CD14-positive monocyte (primary cell): Measurements from ENCODE around the gene WASF2. TPM values are rescaled to one million over a fixed set of nuclear protein-coding genes. Genes with fewer than 3 reads are reported as not detected.

Experiments
- DNase-seq, 3 donors: peaks; one replicate each; pipeline ENCODE4 v3.0.0-alpha.2; 2011 to 2022
- H2AFZ ChIP-seq: 2 replicates; pipeline ENCODE4 v1.6.0; 2012; ENCODE audit warnings: mild to moderate bottlenecking, low read depth, low read length, inconsistent platforms; ENCODE audit not compliant: insufficient read depth, poor library complexity, severe bottlenecking
- H3K27ac ChIP-seq, 2 donors: 1 replicate in 1 of 2; 2 replicates in 1 of 2; pipeline ENCODE4 v1.5.1; 2012 to 2013; ENCODE audit warnings: low read length in 2 of 2, control low read depth in 1 of 2, inconsistent platforms in 1 of 2, low read depth in 1 of 2, mild to moderate bottlenecking in 1 of 2
- H3K27me3 ChIP-seq, 2 donors: one replicate each; pipeline versions ENCODE4 v1.6.0 to v1.6.1; 2011 to 2013; ENCODE audit warnings: low read length in 2 of 2; ENCODE audit not compliant: control insufficient read depth in 2 of 2, insufficient read depth in 2 of 2
- H3K36me3 ChIP-seq, 2 donors: replicated peaks in 1 of 2; 1 replicate in 1 of 2; 2 replicates in 1 of 2; pipeline versions ENCODE4 v1.5.1 to v1.6.1; 2012 to 2013; ENCODE audit warnings: low read length in 2 of 2, control low read depth in 1 of 2, inconsistent platforms in 1 of 2, mild to moderate bottlenecking in 1 of 2; ENCODE audit not compliant: insufficient read depth in 2 of 2, control insufficient read depth in 1 of 2
- H3K4me1 ChIP-seq, 2 donors: 1 replicate in 1 of 2; 2 replicates in 1 of 2; pipeline versions ENCODE4 v1.5.1 to v1.6.1; 2012 to 2013; ENCODE audit warnings: low read length in 2 of 2, control low read depth in 1 of 2, inconsistent platforms in 1 of 2, mild to moderate bottlenecking in 1 of 2, moderate library complexity in 1 of 2; ENCODE audit not compliant: insufficient read depth in 2 of 2, control insufficient read depth in 1 of 2
- H3K4me2 ChIP-seq: replicated peaks from 2 replicates; pipeline ENCODE3; 2012; ENCODE audit warnings: low read length, moderate library complexity, mild to moderate bottlenecking; ENCODE audit not compliant: poor library complexity, severe bottlenecking; ENCODE audit errors: extremely low read depth
- H3K4me3 ChIP-seq, 3 experiments: fragments of 200-600 bp in 1 of 3; sonication (generic) in 1 of 3; replicated peaks in 1 of 3; 1 replicate in 2 of 3; 2 replicates in 1 of 3; pipeline ENCODE4 v1.5.1; 2011 to 2013; ENCODE audit warnings: low read length in 3 of 3, mild to moderate bottlenecking in 3 of 3, control low read depth in 2 of 3, low read depth in 2 of 3, inconsistent platforms in 1 of 3, moderate library complexity in 1 of 3
- H3K79me2 ChIP-seq: 2 replicates; pipeline ENCODE4 v1.6.0; 2012; ENCODE audit warnings: mild to moderate bottlenecking, control low read depth, inconsistent platforms, low read length, moderate library complexity; ENCODE audit not compliant: insufficient read depth
- H3K9ac ChIP-seq: 2 replicates; pipeline ENCODE4 v1.6.0; 2017; ENCODE audit warnings: low read length, mild to moderate bottlenecking; ENCODE audit not compliant: insufficient read depth, poor library complexity, severe bottlenecking
- H3K9me3 ChIP-seq, 2 donors: replicated peaks in 1 of 2; 1 replicate in 1 of 2; 2 replicates in 1 of 2; pipeline versions ENCODE4 v1.5.1 to v1.6.1; 2012 to 2013; ENCODE audit warnings: low read length in 2 of 2, control low read depth in 1 of 2; ENCODE audit not compliant: control insufficient read depth in 1 of 2, insufficient read depth in 1 of 2
- H4K20me1 ChIP-seq: 2 replicates; pipeline ENCODE4 v1.6.0; 2012; ENCODE audit warnings: mild to moderate bottlenecking, low read length, control low read depth, moderate library complexity; ENCODE audit not compliant: insufficient read depth
- H3K27ac Mint-ChIP-seq, 7 donors: one replicate each; pipeline ENCODE4 v1.8.0; 2020; ENCODE audit warnings: mild to moderate bottlenecking in 7 of 7, mixed read lengths in 7 of 7, moderate library complexity in 6 of 7, inconsistent platforms in 2 of 7
- H3K27me3 Mint-ChIP-seq, 3 donors: one replicate each; pipeline ENCODE4 v1.8.0; 2021 to 2022; ENCODE audit warnings: low read depth in 3 of 3, mild to moderate bottlenecking in 3 of 3, mixed read lengths in 3 of 3, moderate library complexity in 3 of 3, inconsistent platforms in 1 of 3
- H3K36me3 Mint-ChIP-seq, 2 donors: one replicate each; pipeline ENCODE4 v1.8.0; 2020; ENCODE audit warnings: mixed read lengths in 2 of 2, inconsistent platforms in 1 of 2, mild to moderate bottlenecking in 1 of 2
- H3K4me1 Mint-ChIP-seq: one replicate; pipeline ENCODE4 v1.8.0; 2020; ENCODE audit warnings: mild to moderate bottlenecking, mixed read lengths
- H3K4me3 Mint-ChIP-seq, 2 donors: one replicate each; pipeline ENCODE4 v1.8.0; 2020; ENCODE audit warnings: mild to moderate bottlenecking in 2 of 2, mixed read lengths in 2 of 2, moderate library complexity in 1 of 2
- H3K9me3 Mint-ChIP-seq, 7 donors: one replicate each; pipeline ENCODE4 v1.8.0; 2020 to 2022; ENCODE audit warnings: mixed read lengths in 7 of 7, mild to moderate bottlenecking in 6 of 7, moderate library complexity in 6 of 7, inconsistent platforms in 2 of 7
- WGBS: methylation state at CpG from one replicate; pipeline ENCODE4 v1.1.5; 2013; ENCODE audit warnings: missing lambda C conversion rate; ENCODE audit not compliant: insufficient coverage; 5-methylcytosine and 5-hydroxymethylcytosine counted together
- intact Hi-C, 2 donors: fragments of 100-400 bp; cut with micrococcal nuclease; formaldehyde crosslinking; loops; one replicate each; pipeline versions ENCODE4 v1.15.0 to v1.15.1; 2023
- polyA plus RNA-seq, 3 donors: library from polyadenylated mRNA; depleted of rRNA in 1 of 3; unstranded in 2 of 3; stranded (reverse) in 1 of 3; fragments of 300-500 nt in 2 of 3; fragments of >200 nt in 1 of 3; fragmentation: Illumina TruSeq in 2 of 3; gene quantifications; 1 replicate in 2 of 3; 2 replicates in 1 of 3; pipeline ENCODE4 v1.2.3, GENCODE V29; 2012 to 2021
- TF ChIP-seq, protein P1 (sequence below): fragments of 200-600 bp; IDR thresholded peaks from one replicate; pipeline ENCODE4 v1.8.0; 2022; ENCODE audit warnings: antibody characterized with exemption, mild to moderate bottlenecking

Gene WASF2
- polyA plus RNA-seq, 3 donors = 53.5 to 91.6 (median 86.4) TPM

DNA sequence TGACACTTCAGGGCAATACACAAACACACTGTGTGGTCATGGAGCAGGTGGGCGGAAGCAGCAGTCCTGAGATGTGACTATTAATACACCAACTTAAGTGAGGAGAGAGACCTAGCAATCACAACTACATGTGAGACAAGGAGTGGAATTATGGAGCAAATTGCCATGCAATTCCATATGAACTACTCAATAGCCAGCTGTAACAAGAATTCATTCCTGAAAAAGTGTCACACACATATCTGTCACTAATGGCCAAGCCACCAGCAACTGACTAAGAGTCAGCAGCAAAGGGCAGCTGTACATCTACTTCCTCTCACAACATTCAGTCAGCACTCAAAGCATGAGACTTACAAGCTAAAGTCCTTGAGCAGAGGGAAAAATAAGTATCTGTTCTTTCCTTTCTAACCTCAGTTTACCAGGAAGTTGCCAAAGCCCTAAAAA is 51.3 kb downstream of the WASF2 start:
- DNase-seq = peak; percentile 49 to 71 (median 68)
- peaks cover 11 to 32% of the 10 kb centered on the region in 2 donors for H3K36me3 Mint-ChIP-seq
- H3K4me2 ChIP-seq = peak overlapping the region; percentile 54
- no peaks in the 10 kb centered on the region for H3K27me3 Mint-ChIP-seq
- peak overlapping the region in 1 of 2 donors; percentile 54 for H3K4me3 Mint-ChIP-seq
- no peaks in the 10 kb centered on the region for H3K9me3 Mint-ChIP-seq
- peaks cover 3 to 19% of the 10 kb centered on the region in 2 donors for H3K36me3 ChIP-seq
- H3K27ac ChIP-seq = peak overlapping the region; percentile 41 to 95
- peak overlapping the region in 1 of 3 experiments; percentile 54 for H3K4me3 ChIP-seq
- peaks cover 89% of the 10 kb centered on the region for H3K79me2 ChIP-seq
- H3K27me3 ChIP-seq = no peaks in the 10 kb centered on the region
- peaks cover 58 to 63% of the 10 kb centered on the region in 2 donors for H3K4me1 ChIP-seq
- H3K4me1 Mint-ChIP-seq = peaks cover 63% of the 10 kb centered on the region
- intact Hi-C loops = loop anchor here in 1 of 2 donors (10.0 kb wide), 1 partner anchor 56 kb away; the partner anchor contains the start of gene WASF2
- no peak overlapping the region for H3K9ac ChIP-seq
- no peaks in the 10 kb centered on the region for H3K9me3 ChIP-seq
- peak overlapping the region; percentile 70 to 99 (median 93) for H3K27ac Mint-ChIP-seq
- TF ChIP-seq, protein P1, sequence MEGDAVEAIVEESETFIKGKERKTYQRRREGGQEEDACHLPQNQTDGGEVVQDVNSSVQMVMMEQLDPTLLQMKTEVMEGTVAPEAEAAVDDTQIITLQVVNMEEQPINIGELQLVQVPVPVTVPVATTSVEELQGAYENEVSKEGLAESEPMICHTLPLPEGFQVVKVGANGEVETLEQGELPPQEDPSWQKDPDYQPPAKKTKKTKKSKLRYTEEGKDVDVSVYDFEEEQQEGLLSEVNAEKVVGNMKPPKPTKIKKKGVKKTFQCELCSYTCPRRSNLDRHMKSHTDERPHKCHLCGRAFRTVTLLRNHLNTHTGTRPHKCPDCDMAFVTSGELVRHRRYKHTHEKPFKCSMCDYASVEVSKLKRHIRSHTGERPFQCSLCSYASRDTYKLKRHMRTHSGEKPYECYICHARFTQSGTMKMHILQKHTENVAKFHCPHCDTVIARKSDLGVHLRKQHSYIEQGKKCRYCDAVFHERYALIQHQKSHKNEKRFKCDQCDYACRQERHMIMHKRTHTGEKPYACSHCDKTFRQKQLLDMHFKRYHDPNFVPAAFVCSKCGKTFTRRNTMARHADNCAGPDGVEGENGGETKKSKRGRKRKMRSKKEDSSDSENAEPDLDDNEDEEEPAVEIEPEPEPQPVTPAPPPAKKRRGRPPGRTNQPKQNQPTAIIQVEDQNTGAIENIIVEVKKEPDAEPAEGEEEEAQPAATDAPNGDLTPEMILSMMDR = no peak
- no CpG with 5 or more reads among the region's 1 CpG for WGBS
- H2AFZ ChIP-seq = no peak overlapping the region
- peaks cover 59% of the 10 kb centered on the region for H4K20me1 ChIP-seq

DNA sequence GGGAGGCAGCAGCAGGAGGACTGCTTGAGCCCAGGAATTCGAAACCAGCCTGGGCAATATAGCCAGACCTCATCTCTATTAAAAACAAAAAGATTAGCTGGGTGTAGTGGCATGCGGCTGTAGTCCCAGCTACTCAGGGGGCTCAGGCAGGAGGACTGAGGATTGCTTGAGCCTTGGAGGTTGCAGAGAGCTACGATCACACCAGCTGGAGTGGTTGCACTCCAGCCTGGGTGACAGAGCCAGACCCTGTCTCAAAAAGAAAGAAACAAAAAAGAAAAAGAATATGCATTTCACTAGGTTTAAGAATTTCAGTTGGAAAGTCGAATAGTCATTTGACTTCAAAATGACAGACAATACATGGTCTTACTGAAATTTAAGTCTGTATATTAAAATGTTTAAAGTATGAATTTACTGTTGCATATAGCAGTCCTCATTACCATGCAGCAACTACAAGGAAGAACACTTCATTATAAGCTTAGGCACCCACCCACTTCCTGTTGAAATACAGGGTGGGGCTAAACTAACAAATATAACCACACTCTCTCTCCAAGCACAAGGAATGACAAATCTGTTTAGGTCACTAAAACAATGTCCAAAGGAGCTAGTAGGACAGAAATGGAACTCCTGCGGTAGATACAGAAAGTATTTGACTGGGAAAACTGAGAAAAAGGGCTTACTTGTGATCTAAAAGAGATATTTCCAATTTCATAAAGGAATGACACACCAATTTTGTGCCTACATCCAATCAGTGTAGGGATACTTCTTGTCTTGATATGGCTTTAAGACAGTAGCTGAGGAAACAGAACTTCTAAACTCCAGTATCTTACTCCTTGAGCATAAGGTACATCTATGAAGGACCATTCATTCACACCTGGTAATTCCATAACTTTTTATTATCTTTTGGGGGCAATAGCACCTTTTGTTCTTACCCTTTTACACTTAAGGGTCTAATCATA is 53.5 kb downstream of the WASF2 start:
- peaks cover 76% of the 10 kb centered on the region for H3K4me1 Mint-ChIP-seq
- no peaks in the 10 kb centered on the region for H3K9me3 Mint-ChIP-seq
- peak overlapping the region; percentile 93 to 99 (median 98) for H3K27ac Mint-ChIP-seq
- peaks cover 79 to 84% of the 10 kb centered on the region in 2 donors for H3K4me1 ChIP-seq
- peak; percentile 70 to 81 (median 70) for DNase-seq
- peaks cover 90% of the 10 kb centered on the region for H3K79me2 ChIP-seq
- peaks cover 3 to 19% of the 10 kb centered on the region in 2 donors for H3K36me3 ChIP-seq
- peak overlapping the region; percentile 17 to 69 (median 19) for H3K4me3 ChIP-seq
- TF ChIP-seq, protein P1 = no peak
- H3K27me3 Mint-ChIP-seq = no peaks in the 10 kb centered on the region
- H3K36me3 Mint-ChIP-seq = peaks cover 11 to 31% of the 10 kb centered on the region in 2 donors
- H3K27ac ChIP-seq = peak overlapping the region; percentile 95 to 98
- H3K9ac ChIP-seq = peak overlapping the region; percentile 57
- peak overlapping the region; percentile 53 to 87 for H3K4me3 Mint-ChIP-seq
- intact Hi-C loops = loop anchor here in 1 of 2 donors (10.0 kb wide), 1 partner anchor 58 kb away; the partner anchor contains the start of gene WASF2
- no peaks in the 10 kb centered on the region for H3K27me3 ChIP-seq
- H3K9me3 ChIP-seq = no peaks in the 10 kb centered on the region
- peak overlapping the region; percentile 83 for H3K4me2 ChIP-seq
- H2AFZ ChIP-seq = peak overlapping the region; percentile 48
- H4K20me1 ChIP-seq = peaks cover 38% of the 10 kb centered on the region
- WGBS = no CpG with 5 or more reads among the region's 5 CpGs
